SU-DHL-6 (cell line): Measurements from ENCODE around the gene TMED3.

Experiments used
- H2AFZ ChIP-seq: fragments of 200-600 bp; sonication (generic); 2 replicates; pipeline ENCODE4 v1.6.1; 2014; ENCODE audit warnings: low read depth, mild to moderate bottlenecking, moderate library complexity, mixed read lengths, antibody characterized with exemption, low read length; ENCODE audit not compliant: severe bottlenecking
- H3F3A ChIP-seq: fragments of 200-600 bp; shearing (Covaris generic); 2 replicates; pipeline ENCODE4 v1.6.0; 2016; ENCODE audit warnings: antibody characterized with exemption, mild to moderate bottlenecking; ENCODE audit not compliant: insufficient read depth
- H3K27ac ChIP-seq: fragments of 200-600 bp; sonication (generic); 2 replicates; pipeline ENCODE4 v1.5.1; 2016; ENCODE audit warnings: low read depth, mild to moderate bottlenecking, low read length, moderate library complexity, mixed read lengths
- H3K27me3 ChIP-seq: fragments of 200-600 bp; sonication (generic), shearing (Covaris generic); 2 replicates; pipeline ENCODE4 v1.6.0; 2014; ENCODE audit warnings: mild to moderate bottlenecking, low read length
- H3K36me3 ChIP-seq: fragments of 200-600 bp; sonication (generic); 2 replicates; pipeline ENCODE4 v1.6.1; 2014; ENCODE audit warnings: mild to moderate bottlenecking, low read length, mixed read lengths
- H3K4me2 ChIP-seq: fragments of 300-600, 200-600 bp; shearing (Covaris generic), sonication (generic); 2 replicates; pipeline ENCODE4 v1.6.0; 2014; ENCODE audit warnings: low read length, low read depth, mild to moderate bottlenecking; ENCODE audit not compliant: poor library complexity, severe bottlenecking
- H3K4me3 ChIP-seq: fragments of 200-600 bp; sonication (generic); 2 replicates; pipeline ENCODE4 v1.5.1; 2014; ENCODE audit warnings: antibody characterized with exemption, low read length, mild to moderate bottlenecking, mixed read lengths; ENCODE audit not compliant: insufficient read depth, poor library complexity, severe bottlenecking
- H3K79me2 ChIP-seq: fragments of 200-600 bp; sonication (generic); 2 replicates; pipeline ENCODE4 v1.6.1; 2014; ENCODE audit warnings: mild to moderate bottlenecking, low read length, moderate library complexity; ENCODE audit not compliant: insufficient read depth
- H3K9ac ChIP-seq: fragments of 200-600 bp; sonication (generic); 2 replicates; pipeline ENCODE4 v1.7.0; 2014; ENCODE audit warnings: mild to moderate bottlenecking, low read length
- H3K9me2 ChIP-seq: fragments of 200-600 bp; sonication (generic); replicated peaks from 2 replicates; pipeline ENCODE4 v1.6.1; 2014; ENCODE audit warnings: low read length; ENCODE audit not compliant: insufficient read depth
- H3K9me3 ChIP-seq: fragments of 200-600 bp; sonication (generic); 2 replicates; pipeline ENCODE4 v1.6.1; 2014; ENCODE audit warnings: low read length, mixed read lengths; ENCODE audit not compliant: insufficient read depth
- H4K20me1 ChIP-seq: fragments of 200-600 bp; sonication (generic); 2 replicates; pipeline ENCODE4 v1.6.1; 2014; ENCODE audit warnings: low read depth, mild to moderate bottlenecking, antibody characterized with exemption, low read length, moderate library complexity, mixed read lengths
- EZH2phosphoT487 ChIP-seq: fragments of 200-600 bp; sonication (generic), shearing (Covaris generic); conservative IDR thresholded peaks from 2 replicates; pipeline ENCODE4 v1.6.1; 2018; ENCODE audit warnings: mild to moderate bottlenecking, antibody characterized with exemption, low read length, moderate library complexity, mixed read lengths
- TF ChIP-seq, protein P1 (sequence below): fragments of 200-600 bp; sonication (generic); IDR thresholded peaks from one replicate; pipeline ENCODE4 v1.5.1; 2017; ENCODE audit warnings: antibody characterized with exemption, mild to moderate bottlenecking, low read length, moderate library complexity; ENCODE audit not compliant: insufficient read depth, poor library complexity, severe bottlenecking

TMED3 gene

DNA sequence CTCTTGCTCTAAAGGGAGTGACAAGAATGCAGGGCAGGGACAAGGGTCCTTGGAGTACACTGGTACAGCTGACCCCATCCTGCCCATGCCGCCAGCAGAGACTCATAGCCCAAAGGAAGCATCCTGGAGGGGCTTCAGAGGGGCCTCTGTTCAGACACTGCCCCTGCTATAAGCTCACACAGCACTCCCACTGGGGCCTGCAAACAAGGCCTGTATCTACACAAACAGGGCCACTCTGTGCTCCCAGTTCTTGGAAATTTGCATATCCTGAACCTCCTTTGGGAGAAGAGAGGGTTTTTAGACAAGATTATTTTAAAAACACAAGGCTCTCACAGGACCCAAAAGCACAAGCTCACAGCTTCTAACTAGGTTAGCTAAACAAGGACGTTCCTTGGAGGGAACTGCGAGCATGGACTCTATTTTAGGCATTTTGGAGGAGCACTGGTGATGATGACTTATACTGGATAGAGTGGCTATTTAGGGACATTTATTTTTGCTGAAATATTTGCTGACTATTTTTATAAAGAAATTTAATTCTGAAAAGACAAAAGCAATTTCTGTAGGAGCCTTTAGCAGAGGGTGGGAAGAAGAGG is 44.8 kb upstream of the TMED3 start:
- Histone ChIP-seq H3F3A (no peaks in the 10 kb centered on the region), H3K27me3 (no peaks in the 10 kb centered on the region), H3K9me3 (no peaks in the 10 kb centered on the region), H3K4me3 (no peak overlapping the region), H3K27ac (no peak overlapping the region), H3K36me3 (no peaks in the 10 kb centered on the region), H4K20me1 (no peaks in the 10 kb centered on the region), H3K4me2 (no peak overlapping the region), H3K79me2 (no peaks in the 10 kb centered on the region), H2AFZ (no peak overlapping the region), H3K9ac (no peak overlapping the region), H3K9me2 (no peaks in the 10 kb centered on the region)
- TF ChIP-seq EZH2phosphoT487, result no peak
- TF ChIP-seq, protein P1, sequence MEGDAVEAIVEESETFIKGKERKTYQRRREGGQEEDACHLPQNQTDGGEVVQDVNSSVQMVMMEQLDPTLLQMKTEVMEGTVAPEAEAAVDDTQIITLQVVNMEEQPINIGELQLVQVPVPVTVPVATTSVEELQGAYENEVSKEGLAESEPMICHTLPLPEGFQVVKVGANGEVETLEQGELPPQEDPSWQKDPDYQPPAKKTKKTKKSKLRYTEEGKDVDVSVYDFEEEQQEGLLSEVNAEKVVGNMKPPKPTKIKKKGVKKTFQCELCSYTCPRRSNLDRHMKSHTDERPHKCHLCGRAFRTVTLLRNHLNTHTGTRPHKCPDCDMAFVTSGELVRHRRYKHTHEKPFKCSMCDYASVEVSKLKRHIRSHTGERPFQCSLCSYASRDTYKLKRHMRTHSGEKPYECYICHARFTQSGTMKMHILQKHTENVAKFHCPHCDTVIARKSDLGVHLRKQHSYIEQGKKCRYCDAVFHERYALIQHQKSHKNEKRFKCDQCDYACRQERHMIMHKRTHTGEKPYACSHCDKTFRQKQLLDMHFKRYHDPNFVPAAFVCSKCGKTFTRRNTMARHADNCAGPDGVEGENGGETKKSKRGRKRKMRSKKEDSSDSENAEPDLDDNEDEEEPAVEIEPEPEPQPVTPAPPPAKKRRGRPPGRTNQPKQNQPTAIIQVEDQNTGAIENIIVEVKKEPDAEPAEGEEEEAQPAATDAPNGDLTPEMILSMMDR, result no peak

DNA sequence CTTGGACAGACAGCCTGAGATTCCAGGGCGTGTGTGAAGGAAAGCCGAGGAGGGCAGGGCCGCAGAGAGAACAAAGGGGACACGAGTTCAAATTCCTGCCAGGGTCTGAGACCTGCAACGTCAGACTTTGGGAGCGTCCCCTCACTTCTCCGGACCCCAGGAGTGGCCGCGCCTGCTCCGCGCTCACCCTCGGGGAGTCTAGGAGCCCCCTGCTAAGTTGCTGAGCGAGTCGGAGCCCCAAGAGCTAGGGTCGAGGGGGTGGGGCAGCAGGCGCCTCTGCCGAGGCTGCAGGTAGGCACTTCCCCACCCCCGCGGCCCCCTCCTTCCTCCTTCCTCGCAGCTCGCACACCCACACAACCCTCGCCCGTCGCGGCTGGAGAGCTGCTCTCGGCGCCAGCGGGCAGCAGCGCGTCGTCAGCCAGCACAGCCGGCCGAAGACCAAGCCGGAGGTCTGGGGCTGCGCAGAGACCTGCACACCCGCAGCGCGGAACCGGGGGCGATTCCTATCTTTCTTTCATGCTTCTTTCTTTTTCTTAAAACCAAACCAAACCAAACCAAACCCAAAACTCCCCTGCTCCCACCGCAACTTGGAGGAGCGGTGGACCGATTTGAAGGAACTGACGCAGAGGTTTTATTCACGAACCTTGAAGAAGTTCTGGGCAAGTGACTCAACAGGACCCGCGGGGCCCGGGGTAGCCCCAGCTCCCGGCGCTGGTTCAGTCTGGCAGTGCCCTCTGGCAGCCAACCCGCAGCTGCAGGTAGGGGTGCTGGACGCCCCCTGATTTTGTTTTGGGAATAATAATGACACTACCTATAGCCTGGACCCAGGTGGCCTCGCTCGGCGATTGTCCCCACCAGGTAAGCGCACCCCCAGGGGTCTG is 28.3 kb upstream of the TMED3 start, which contains the start of gene ANKRD34C:
Gene ANKRD34C (plus strand): TSS at position 352 of the 881 bp plus-strand sequence. CDS start 10,563 bp downstream, outside the sequence.
- no peaks in the 10 kb centered on the region for H3K36me3 ChIP-seq
- no peaks in the 10 kb centered on the region for H3K79me2 ChIP-seq
- no peaks in the 10 kb centered on the region; the same call in 1 of the 2 replicates for H3K9me2 ChIP-seq
- TF ChIP-seq, protein P1, result no peak
- no peak for TF ChIP-seq EZH2phosphoT487
- H3K27ac ChIP-seq, result no peak within 1 kb of the TSS
- no peak within 1 kb of the TSS for H3K4me3 ChIP-seq
- H3K27me3 ChIP-seq, result no peaks in the 10 kb centered on the region
- H2AFZ ChIP-seq, result no peak within 1 kb of the TSS
- no peaks in the 10 kb centered on the region for H3F3A ChIP-seq
- H3K4me2 ChIP-seq, result no peak within 1 kb of the TSS
- no peaks in the 10 kb centered on the region for H3K9me3 ChIP-seq
- H4K20me1 ChIP-seq, result no peaks in the 10 kb centered on the region
- H3K9ac ChIP-seq, result no peak within 1 kb of the TSS

DNA sequence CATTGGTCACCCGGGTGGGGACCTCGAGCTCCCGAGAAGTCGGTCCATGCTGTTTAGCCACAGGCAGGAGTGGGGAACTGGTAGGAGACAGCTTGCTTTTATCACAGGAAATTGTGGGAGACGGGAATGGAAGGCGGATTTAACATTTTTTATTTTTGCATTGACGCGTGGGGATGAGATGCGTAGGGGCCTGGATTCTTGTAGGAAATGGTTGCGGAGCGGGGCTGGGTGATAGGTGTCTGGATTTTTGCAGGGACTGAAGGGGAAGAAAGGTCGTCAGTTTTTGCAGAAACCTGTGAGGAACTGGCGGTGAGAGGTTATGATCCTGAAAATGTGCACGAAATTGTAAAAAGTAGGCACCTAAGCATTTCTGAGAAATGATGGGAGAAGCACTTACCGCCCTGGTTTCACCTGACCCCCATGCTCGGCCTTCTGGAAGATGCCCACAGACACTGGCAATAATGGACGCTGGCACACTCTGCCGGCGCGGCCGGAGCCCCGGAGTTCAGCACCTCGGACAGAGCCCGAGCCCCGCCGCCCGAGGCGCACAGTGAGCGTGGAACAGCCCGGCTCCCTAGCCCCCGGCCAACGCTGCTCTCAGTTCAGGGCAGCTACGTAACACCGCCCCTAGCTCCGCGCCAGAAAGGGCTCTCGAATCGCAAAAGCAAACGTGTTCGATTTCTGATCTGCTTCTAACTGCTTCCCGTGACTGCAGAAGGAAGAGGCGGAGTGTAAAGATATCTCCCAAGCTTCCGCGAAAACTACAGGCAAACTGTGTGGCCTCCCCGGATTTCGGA is 27.5 kb upstream of the TMED3 start:
- no peaks in the 10 kb centered on the region; the same call in 1 of the 2 replicates for H3K9me2 ChIP-seq
- no peaks in the 10 kb centered on the region for H3F3A ChIP-seq
- no peak overlapping the region for H3K4me3 ChIP-seq
- TF ChIP-seq, protein P1, result no peak
- TF ChIP-seq EZH2phosphoT487, result no peak
- no peaks in the 10 kb centered on the region for H3K36me3 ChIP-seq
- H3K9ac ChIP-seq, result no peak overlapping the region
- H2AFZ ChIP-seq, result no peak overlapping the region
- no peaks in the 10 kb centered on the region for H3K27me3 ChIP-seq
- H3K9me3 ChIP-seq, result no peaks in the 10 kb centered on the region
- H4K20me1 ChIP-seq, result no peaks in the 10 kb centered on the region
- H3K4me2 ChIP-seq, result no peak overlapping the region
- no peak overlapping the region for H3K27ac ChIP-seq
- H3K79me2 ChIP-seq, result no peaks in the 10 kb centered on the region
